ENCODE results near the gene PCDHA12. TPM values are rescaled to one million over a fixed set of nuclear protein-coding genes. Genes with fewer than 3 reads are reported as not detected.
"Not testable (repeated sequence)": the region's sequence is repeated elsewhere in the genome, so short reads cannot be mapped to it uniquely, and the experiment has no call there.

The PCDHA12 gene
- total RNA-seq, 4 donors from 2014 or later: 0.15 to 0.26 TPM; not detected in 2

DNA sequence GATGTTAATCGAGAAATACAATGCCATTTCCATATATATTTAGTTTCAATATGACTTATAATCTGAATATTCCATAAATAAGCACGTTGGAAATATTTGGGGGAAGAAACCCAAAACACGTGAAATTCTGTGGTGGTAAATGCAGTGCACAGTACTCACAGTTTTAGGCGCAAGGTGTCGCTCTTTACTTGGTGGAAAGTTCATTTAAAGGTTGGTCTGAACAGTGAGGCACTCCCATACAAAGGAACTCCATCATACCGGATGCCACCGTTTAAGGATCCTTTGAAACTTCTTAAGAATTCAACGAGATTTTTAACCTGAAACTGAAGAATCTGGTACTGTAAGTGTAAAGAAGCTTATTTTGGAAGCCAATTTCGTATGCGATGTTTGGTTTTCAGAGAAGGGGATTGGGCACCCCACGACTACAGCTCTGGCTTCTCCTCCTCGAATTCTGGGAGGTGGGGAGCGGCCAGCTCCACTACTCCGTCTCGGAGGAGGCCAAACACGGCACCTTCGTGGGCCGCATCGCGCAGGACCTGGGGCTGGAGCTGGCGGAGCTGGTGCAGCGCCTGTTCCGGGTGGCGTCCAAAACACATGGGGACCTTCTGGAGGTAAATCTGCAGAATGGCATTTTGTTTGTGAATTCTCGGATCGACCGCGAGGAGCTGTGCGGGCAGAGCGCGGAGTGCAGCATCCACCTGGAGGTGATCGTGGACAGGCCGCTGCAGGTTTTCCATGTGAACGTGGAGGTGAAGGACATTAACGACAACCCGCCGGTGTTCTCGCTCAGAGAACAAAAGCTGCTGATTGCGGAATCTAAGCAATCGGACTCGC, 6.2 kb upstream of the PCDHA12 start, which contains the start of gene PCDHA11:
TSS of gene PCDHA11 (plus strand) at position 237 of the 834 bp plus-strand sequence. CDS start at position 384, 147 bp downstream.
- H3K27me3 ChIP-seq: peaks cover 0 to 17% (median 0%) of the 10 kb centered on the region in 4 donors
- no peak within 1 kb of the TSS for H3K27ac ChIP-seq
- WGBS, 2 donors: 24 to 28% methylated on average over 31 to 33 of the region's 41 CpGs
- intact Hi-C loops (cut with DNase I): no loop called here
- no peaks in the 10 kb centered on the region for H3K36me3 ChIP-seq
- H3K4me1 ChIP-seq: no peaks in the 10 kb centered on the region
- DNase-seq: no peak
- no peak for TF ChIP-seq POLR2A (IDR thresholded peaks at IDR 0.05)
- TF ChIP-seq, protein P1, sequence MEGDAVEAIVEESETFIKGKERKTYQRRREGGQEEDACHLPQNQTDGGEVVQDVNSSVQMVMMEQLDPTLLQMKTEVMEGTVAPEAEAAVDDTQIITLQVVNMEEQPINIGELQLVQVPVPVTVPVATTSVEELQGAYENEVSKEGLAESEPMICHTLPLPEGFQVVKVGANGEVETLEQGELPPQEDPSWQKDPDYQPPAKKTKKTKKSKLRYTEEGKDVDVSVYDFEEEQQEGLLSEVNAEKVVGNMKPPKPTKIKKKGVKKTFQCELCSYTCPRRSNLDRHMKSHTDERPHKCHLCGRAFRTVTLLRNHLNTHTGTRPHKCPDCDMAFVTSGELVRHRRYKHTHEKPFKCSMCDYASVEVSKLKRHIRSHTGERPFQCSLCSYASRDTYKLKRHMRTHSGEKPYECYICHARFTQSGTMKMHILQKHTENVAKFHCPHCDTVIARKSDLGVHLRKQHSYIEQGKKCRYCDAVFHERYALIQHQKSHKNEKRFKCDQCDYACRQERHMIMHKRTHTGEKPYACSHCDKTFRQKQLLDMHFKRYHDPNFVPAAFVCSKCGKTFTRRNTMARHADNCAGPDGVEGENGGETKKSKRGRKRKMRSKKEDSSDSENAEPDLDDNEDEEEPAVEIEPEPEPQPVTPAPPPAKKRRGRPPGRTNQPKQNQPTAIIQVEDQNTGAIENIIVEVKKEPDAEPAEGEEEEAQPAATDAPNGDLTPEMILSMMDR (IDR thresholded peaks at IDR 0.05): peak in 1 of 6 experiments; percentile 3
- peaks cover 0 to 29% (median 13%) of the 10 kb centered on the region in 3 donors for H3K9me3 ChIP-seq
- peak within 1 kb of the TSS in 1 of 4 donors; percentile 15 for H3K4me3 ChIP-seq

DNA sequence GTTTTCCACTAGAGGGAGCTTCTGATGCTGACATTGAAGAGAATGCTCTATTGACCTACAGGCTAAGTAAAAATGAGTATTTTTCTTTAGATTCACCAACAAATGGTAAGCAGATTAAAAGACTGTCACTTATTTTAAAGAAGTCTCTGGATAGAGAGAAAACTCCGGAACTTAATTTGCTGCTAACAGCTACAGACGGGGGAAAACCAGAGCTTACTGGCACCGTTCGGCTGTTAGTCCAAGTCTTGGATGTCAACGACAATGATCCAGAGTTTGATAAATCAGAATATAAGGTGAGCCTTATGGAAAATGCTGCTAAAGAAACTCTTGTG, 5.6 kb upstream of the PCDHA12 start:
- Histone ChIP-seq H3K4me1 (no peaks in the 10 kb centered on the region), H3K36me3 (no peaks in the 10 kb centered on the region), H3K9me3 (peaks cover 0 to 29% (median 13%) of the 10 kb centered on the region in 3 donors), H3K27me3 (peaks cover 0 to 17% (median 0%) of the 10 kb centered on the region in 4 donors), H3K4me3 (no peak overlapping the region), H3K27ac (no peak overlapping the region)
- no peak for DNase-seq
- no peak for TF ChIP-seq POLR2A (IDR thresholded peaks at IDR 0.05)
- TF ChIP-seq, protein P1 (IDR thresholded peaks at IDR 0.05): no peak
- intact Hi-C loops (cut with DNase I): no loop called here
- 64 to 65% methylated on average over 5 of the region's 5 CpGs for WGBS, 2 donors

DNA sequence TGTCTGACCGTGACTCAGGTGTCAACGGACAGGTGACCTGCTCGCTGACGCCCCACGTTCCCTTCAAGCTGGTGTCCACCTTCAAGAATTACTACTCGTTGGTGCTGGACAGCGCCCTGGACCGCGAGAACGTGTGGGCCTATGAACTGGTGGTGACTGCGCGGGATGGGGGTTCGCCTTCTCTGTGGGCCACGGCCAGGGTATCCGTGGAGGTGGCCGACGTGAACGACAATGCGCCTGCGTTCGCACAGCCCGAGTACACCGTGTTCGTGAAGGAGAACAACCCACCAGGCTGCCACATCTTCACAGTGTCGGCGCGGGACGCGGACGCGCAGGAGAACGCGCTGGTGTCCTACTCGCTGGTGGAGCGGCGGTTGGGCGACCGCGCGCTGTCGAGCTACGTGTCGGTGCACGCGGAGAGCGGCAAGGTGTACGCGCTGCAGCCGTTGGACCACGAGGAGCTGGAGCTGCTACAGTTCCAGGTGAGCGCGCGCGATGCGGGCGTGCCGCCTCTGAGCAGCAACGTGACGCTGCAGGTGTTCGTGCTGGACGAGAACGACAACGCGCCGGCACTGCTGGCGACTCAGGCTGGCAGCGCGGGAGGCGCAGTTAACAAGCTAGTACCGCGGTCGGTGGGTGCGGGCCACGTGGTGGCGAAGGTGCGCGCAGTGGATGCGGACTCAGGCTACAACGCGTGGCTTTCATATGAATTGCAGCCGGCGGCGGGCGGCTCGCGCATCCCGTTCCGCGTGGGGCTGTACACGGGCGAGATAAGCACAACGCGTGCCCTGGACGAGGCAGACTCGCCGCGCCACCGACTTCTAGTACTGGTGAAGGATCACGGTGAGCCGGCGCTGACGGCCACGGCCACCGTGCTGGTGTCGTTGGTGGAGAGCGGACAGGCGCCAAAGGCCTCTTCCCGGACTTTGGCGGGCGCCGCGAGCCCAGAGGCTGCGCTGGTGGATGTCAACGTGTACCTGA, 4.6 kb upstream of the PCDHA12 start:
- no peak overlapping the region for H3K27ac ChIP-seq
- WGBS, 2 donors: 60 to 69% methylated on average over 59 to 71 of the region's 114 CpGs
- intact Hi-C loops (cut with DNase I): no loop called here
- H3K27me3 ChIP-seq: peaks cover 0 to 27% (median 0%) of the 10 kb centered on the region in 4 donors
- TF ChIP-seq, protein P1 (IDR thresholded peaks at IDR 0.05): no peak
- TF ChIP-seq POLR2A (IDR thresholded peaks at IDR 0.05): no peak
- H3K4me3 ChIP-seq: no peak overlapping the region
- H3K36me3 ChIP-seq: no peaks in the 10 kb centered on the region
- DNase-seq: no peak
- H3K4me1 ChIP-seq: no peaks in the 10 kb centered on the region
- H3K9me3 ChIP-seq: peaks cover 0 to 33% (median 17%) of the 10 kb centered on the region in 3 donors

DNA sequence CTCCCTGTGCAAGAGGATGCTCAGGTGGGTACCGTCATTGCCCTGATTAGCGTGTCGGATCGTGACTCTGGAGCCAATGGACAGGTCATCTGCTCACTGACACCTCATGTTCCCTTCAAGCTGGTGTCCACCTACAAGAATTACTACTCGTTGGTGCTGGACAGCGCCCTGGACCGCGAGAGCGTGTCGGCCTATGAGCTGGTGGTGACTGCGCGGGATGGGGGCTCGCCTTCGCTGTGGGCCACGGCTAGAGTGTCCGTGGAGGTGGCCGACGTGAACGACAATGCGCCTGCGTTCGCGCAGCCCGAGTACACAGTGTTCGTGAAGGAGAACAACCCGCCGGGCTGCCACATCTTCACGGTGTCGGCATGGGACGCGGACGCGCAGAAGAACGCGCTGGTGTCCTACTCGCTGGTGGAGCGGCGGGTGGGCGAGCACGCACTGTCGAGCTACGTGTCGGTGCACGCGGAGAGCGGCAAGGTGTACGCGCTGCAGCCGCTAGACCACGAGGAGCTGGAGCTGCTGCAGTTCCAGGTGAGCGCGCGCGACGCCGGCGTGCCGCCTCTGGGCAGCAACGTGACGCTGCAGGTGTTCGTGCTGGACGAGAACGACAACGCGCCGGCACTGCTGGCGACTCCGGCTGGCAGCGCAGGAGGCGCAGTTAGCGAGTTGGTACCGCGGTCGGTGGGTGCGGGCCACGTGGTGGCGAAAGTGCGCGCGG, 1.6 kb downstream of the PCDHA12 start:
- WGBS, 2 donors: 53 to 70% methylated on average over 48 to 50 of the region's 80 CpGs
- DNase-seq; intact Hi-C loops (cut with DNase I); H3K4me3 ChIP-seq; H3K27ac ChIP-seq; H3K4me1 ChIP-seq; H3K36me3 ChIP-seq: not testable (repeated sequence)
- H3K9me3 ChIP-seq: peaks cover 0 to 40% (median 22%) of the 10 kb centered on the region in 3 donors
- peaks cover 0 to 37% (median 0%) of the 10 kb centered on the region in 4 donors for H3K27me3 ChIP-seq

DNA sequence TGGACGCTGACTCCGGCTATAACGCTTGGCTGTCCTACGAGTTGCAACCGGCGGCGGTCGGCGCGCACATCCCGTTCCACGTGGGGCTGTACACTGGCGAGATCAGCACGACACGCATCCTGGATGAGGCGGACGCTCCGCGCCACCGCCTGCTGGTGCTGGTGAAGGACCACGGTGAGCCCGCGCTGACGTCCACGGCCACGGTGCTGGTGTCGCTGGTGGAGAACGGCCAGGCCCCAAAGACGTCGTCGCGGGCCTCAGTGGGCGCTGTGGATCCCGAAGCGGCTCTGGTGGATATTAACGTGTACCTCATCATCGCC, 2.1 kb downstream of the PCDHA12 start:
- Histone ChIP-seq H3K9me3 (peaks cover 0 to 43% (median 27%) of the 10 kb centered on the region in 3 donors), H3K27me3 (peaks cover 0 to 42% (median 0%) of the 10 kb centered on the region in 4 donors), H3K4me3 (no peak overlapping the region), H3K36me3 (no peaks in the 10 kb centered on the region), H3K4me1 (no peaks in the 10 kb centered on the region), H3K27ac (no peak overlapping the region)
- WGBS, 2 donors: 58 to 78% methylated on average over 20 to 36 of the region's 37 CpGs
- DNase-seq: no peak
- intact Hi-C loops (cut with DNase I): no loop called here
- TF ChIP-seq, protein P1 (IDR thresholded peaks at IDR 0.05): no peak
- TF ChIP-seq POLR2A (IDR thresholded peaks at IDR 0.05): no peak

Data from esophagus squamous epithelium (tissue), 5 donors.